Common myeloid progenitor, CD34-positive (primary cell): ENCODE measurements around the gene NIM1K.

Experiments used
- CTCF ChIA-PET: fragments of 350-600 bp; sonication (Branson Sonifier 250); formaldehyde crosslinking; loops from one replicate; lab custom pipeline; 2021; ENCODE audit warnings: antibody characterized with exemption; lab: Charles Lee
- POLR2A ChIA-PET: fragments of 350-600 bp; sonication (Branson Sonifier 250); formaldehyde crosslinking; loops from one replicate; lab custom pipeline; 2021; ENCODE audit warnings: antibody characterized with exemption; lab: Charles Lee
- DNase-seq, 3 donors: peaks; one replicate each; pipeline versions ENCODE4 v3.0.0 to v3.0.0-alpha.2; 2013
- H3K27ac ChIP-seq, 2 experiments: 1 replicate in 1 of 2; 2 replicates in 1 of 2; pipeline ENCODE4 v1.7.0; 2013; ENCODE audit warnings: inconsistent platforms in 2 of 2, low read length in 2 of 2, mild to moderate bottlenecking in 2 of 2, low read depth in 1 of 2, moderate library complexity in 1 of 2; ENCODE audit not compliant: severe bottlenecking in 2 of 2, insufficient read depth in 1 of 2, poor library complexity in 1 of 2
- H3K27me3 ChIP-seq, 5 experiments: replicated peaks in 2 of 5; 1 replicate in 3 of 5; 2 replicates in 2 of 5; pipeline versions ENCODE4 v1.6.1 to v1.7.0; 2013; ENCODE audit warnings: low read length in 4 of 5, mild to moderate bottlenecking in 2 of 5, moderate library complexity in 2 of 5, inconsistent platforms in 1 of 5; ENCODE audit not compliant: insufficient read depth in 5 of 5, control insufficient read depth in 4 of 5
- H3K36me3 ChIP-seq, 4 experiments: 1 replicate in 2 of 4; 2 replicates in 2 of 4; pipeline versions ENCODE4 v1.6.1 to v1.7.0; 2013; ENCODE audit warnings: low read length in 3 of 4, control low read depth in 1 of 4, mild to moderate bottlenecking in 1 of 4; ENCODE audit not compliant: control insufficient read depth in 4 of 4, insufficient read depth in 4 of 4
- H3K4me1 ChIP-seq, 4 experiments: 1 replicate in 3 of 4; 2 replicates in 1 of 4; pipeline versions ENCODE4 v1.6.1 to v1.7.1; 2013; ENCODE audit warnings: low read length in 3 of 4, mild to moderate bottlenecking in 3 of 4, control low read depth in 1 of 4, inconsistent platforms in 1 of 4, moderate library complexity in 1 of 4; ENCODE audit not compliant: control insufficient read depth in 4 of 4, insufficient read depth in 4 of 4; ENCODE audit errors: control extremely low read depth in 1 of 4
- H3K4me3 ChIP-seq, 7 experiments: 1 replicate in 4 of 7; 2 replicates in 3 of 7; pipeline versions ENCODE4 v1.5.1 to v1.7.0; 2013; ENCODE audit warnings: mild to moderate bottlenecking in 7 of 7, low read length in 6 of 7, moderate library complexity in 6 of 7, inconsistent platforms in 2 of 7, low read depth in 2 of 7, control low read depth in 1 of 7; ENCODE audit not compliant: insufficient read depth in 4 of 7, control insufficient read depth in 1 of 7; ENCODE audit errors: extremely low read depth in 1 of 7
- H3K9me3 ChIP-seq, 5 experiments: 1 replicate in 4 of 5; 2 replicates in 1 of 5; pipeline versions ENCODE4 v1.6.1 to v1.7.1; 2013; ENCODE audit warnings: low read length in 4 of 5, mild to moderate bottlenecking in 2 of 5, inconsistent platforms in 1 of 5, low read depth in 1 of 5, moderate library complexity in 1 of 5; ENCODE audit not compliant: control insufficient read depth in 4 of 5, insufficient read depth in 2 of 5; ENCODE audit errors: control extremely low read depth in 1 of 5
- WGBS: methylation state at CpG from one replicate; pipeline ENCODE4 v1.1.5; 2013; ENCODE audit not compliant: insufficient coverage; 5-methylcytosine and 5-hydroxymethylcytosine counted together

NIM1K gene

DNA sequence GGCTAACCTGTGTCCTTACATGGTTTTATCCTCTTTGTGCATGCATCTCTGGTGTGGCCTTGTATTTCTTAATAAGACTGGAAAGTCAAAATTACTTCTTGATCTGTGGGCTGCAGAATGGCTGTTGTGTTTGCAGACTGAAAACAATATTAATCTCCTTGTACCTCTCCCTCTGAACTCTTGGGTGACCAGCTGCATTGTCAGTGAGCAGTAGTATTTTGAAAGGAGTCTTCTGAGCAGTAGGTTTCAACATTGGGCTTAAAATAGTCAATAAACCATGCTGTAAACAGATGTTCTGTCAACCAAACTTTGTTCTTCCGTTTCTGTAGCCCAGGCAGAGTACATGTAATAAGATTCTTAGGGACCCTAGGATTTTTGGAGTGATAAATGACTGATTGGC is 26.7 kb upstream of the NIM1K start:
- whole genome bisulfite sequencing = 100% methylated on average over 1 of the region's 1 CpG
- H3K9me3 ChIP-seq = no peaks in the 10 kb centered on the region
- ChIA-PET CTCF (no interaction called here), POLR2A (no interaction called here)
- no peak overlapping the region for H3K4me3 ChIP-seq
- no peak overlapping the region for H3K27ac ChIP-seq
- no peak for DNase-seq
- peaks cover 0 to 3% (median 2%) of the 10 kb centered on the region in 4 experiments for H3K4me1 ChIP-seq
- no peaks in the 10 kb centered on the region for H3K27me3 ChIP-seq
- peaks cover 19 to 66% (median 43%) of the 10 kb centered on the region in 4 experiments for H3K36me3 ChIP-seq

DNA sequence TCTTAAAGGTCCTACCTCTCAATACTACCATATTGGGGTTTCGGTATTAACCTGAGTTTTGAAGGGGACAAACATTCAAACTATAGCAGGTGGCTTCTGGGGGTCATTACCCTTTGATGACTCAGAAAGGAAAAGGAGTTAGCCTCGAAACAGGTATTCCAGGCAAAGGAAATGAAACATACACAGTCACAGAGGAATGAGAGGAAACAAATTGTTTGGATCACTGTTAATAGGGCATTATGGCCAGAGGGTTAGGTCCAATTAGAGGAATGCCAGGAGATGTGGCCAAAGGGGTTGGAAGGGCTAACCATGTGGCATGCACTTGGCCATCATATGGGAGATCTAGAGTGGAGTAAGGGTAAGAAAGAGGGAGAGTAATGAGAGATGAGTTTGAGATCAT is 23.9 kb upstream of the NIM1K start:
- no peaks in the 10 kb centered on the region for H3K4me1 ChIP-seq
- POLR2A ChIA-PET = no interaction called here
- WGBS = 100% methylated on average over 2 of the region's 2 CpGs

DNA sequence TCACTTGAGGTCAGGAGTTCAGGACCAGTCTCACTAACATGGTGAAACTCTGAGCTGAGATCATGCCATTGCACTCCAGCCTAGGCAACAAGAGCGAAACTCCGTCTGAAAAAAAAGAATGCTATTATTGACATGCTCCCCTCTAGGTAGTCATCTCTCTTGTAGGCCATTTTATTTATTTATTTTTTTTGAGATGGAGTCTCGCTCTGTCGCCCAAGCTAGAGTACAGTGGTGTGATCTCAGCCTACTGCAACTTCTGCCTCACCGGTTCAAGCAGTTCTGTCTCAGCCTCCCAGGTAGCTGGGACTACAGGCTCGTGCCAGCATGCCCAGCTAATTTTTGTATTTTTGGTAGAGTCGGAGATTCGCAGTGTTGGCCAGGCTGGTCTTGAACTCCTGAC is 20.6 kb upstream of the NIM1K start:
- peaks cover 18 to 46% (median 36%) of the 10 kb centered on the region in 4 experiments for H3K36me3 ChIP-seq
- CTCF ChIA-PET = no interaction called here
- POLR2A ChIA-PET = no interaction called here
- no peak for DNase-seq
- H3K4me3 ChIP-seq = no peak overlapping the region
- no peaks in the 10 kb centered on the region for H3K27me3 ChIP-seq
- no peaks in the 10 kb centered on the region for H3K9me3 ChIP-seq
- H3K4me1 ChIP-seq = no peaks in the 10 kb centered on the region
- H3K27ac ChIP-seq = no peak overlapping the region
- 100% methylated on average over 1 of the region's 8 CpGs for WGBS

More for the DNA sequence above, 23.9 kb upstream of the NIM1K start:
- no peak overlapping the region for H3K4me3 ChIP-seq
- H3K27me3 ChIP-seq = no peaks in the 10 kb centered on the region
- no peak overlapping the region for H3K27ac ChIP-seq
- DNase-seq = no peak
- CTCF ChIA-PET = no interaction called here
- peaks cover 15 to 57% (median 41%) of the 10 kb centered on the region in 4 experiments for H3K36me3 ChIP-seq
- no peaks in the 10 kb centered on the region for H3K9me3 ChIP-seq

DNA sequence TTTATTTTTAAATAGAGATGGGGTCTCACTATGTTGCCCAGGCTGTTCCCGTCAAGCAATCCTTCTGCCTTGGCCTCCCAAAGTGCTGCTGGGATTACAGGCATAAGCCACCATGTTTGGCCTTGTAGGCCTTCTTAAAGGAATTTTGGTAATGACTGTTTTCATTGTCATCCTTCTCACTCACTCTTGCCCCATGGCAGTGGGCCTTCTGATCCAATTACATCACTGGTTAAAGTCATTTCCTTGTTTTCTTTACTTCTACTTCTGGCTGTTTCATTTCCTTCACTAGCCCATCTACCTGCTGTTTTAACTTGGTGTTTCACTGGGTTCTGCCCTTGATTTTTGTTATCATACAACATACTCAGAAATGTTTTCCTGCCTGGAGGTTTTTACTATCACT is 20.1 kb upstream of the NIM1K start:
- Histone ChIP-seq H3K4me1 (no peaks in the 10 kb centered on the region), H3K27ac (no peak overlapping the region), H3K4me3 (no peak overlapping the region), H3K36me3 (peaks cover 18 to 44% (median 36%) of the 10 kb centered on the region in 4 experiments), H3K9me3 (no peaks in the 10 kb centered on the region), H3K27me3 (no peaks in the 10 kb centered on the region)
- CTCF ChIA-PET = no interaction called here
- POLR2A ChIA-PET = no interaction called here
- DNase-seq = no peak
- 90% methylated on average over 1 of the region's 1 CpG for WGBS

DNA sequence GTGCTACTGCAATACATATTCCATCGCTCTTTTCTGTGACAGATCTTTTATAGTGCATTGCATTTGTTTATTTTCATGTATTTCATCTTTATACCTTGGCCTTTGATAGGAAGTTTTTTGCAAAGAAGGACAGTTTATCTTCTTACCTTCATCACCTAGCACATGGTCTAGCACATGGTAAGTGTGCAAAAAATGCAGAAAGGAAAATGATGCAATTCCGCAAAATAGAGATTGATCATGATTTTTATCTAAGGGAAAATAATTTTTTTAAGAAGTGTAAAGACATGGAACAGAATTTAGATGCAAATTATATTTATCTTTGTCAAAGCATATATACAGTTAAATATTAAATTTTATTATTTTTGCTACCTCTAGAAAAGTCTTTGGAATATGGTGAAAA is 19.2 kb upstream of the NIM1K start:
- no peak overlapping the region for H3K27ac ChIP-seq
- no peak for DNase-seq
- H3K9me3 ChIP-seq = no peaks in the 10 kb centered on the region
- ChIA-PET POLR2A (no interaction called here), CTCF (no interaction called here)
- no CpG with 5 or more reads among the region's 2 CpGs for WGBS
- no peak overlapping the region for H3K4me3 ChIP-seq
- H3K36me3 ChIP-seq = peaks cover 15 to 44% (median 35%) of the 10 kb centered on the region in 4 experiments
- H3K4me1 ChIP-seq = no peaks in the 10 kb centered on the region
- no peaks in the 10 kb centered on the region for H3K27me3 ChIP-seq

DNA sequence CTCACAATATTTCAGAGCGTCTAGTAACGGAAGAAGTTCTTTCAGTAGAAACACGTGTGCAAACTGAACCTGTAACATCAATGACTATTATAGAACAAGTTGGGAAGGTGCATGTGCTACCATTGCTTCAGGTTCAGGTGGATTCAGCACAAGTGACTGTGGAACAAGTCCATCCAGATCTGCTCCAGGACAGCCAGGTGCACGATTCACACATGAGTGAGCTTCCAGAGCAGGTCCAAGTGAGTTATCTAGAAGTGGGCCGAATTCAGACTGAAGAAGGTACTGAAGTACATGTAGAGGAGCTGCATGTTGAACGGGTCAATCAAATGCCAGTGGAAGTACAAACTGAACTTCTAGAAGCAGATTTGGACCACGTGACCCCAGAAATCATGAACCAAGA is 17.4 kb upstream of the NIM1K start:
- Histone ChIP-seq H3K36me3 (peaks cover 11 to 33% (median 25%) of the 10 kb centered on the region in 4 experiments), H3K4me3 (no peak overlapping the region), H3K9me3 (no peaks in the 10 kb centered on the region), H3K27ac (no peak overlapping the region), H3K4me1 (no peaks in the 10 kb centered on the region), H3K27me3 (no peaks in the 10 kb centered on the region)
- DNase-seq = no peak
- ChIA-PET POLR2A (no interaction called here), CTCF (no interaction called here)
- 98% methylated on average over 7 of the region's 7 CpGs for WGBS

DNA sequence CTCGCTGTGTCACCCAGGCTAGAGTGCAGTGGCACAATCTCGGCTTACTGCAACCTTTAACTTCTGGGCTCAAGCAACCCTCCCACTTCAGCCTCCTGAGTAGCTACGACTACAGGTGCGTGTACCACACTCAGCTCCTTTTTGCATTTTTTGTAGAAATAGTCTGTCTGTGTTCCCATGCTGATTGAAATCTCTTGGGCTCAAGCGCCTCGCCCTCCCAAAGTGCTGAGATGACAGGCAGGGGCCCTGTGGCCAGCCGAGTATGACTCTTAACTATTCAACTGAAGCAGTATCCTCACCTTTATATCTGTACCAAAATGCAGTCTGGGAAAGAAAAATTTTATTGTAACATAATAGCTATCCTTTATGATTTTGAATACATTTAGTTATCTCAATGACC is 12.2 kb upstream of the NIM1K start:
- ChIA-PET POLR2A (no interaction called here), CTCF (no interaction called here)
- Histone ChIP-seq H3K9me3 (no peaks in the 10 kb centered on the region), H3K36me3 (peaks cover 0 to 14% (median 8%) of the 10 kb centered on the region in 4 experiments), H3K4me1 (no peaks in the 10 kb centered on the region), H3K27ac (no peak overlapping the region), H3K4me3 (no peak overlapping the region), H3K27me3 (no peaks in the 10 kb centered on the region)
- DNase-seq = no peak
- WGBS = 100% methylated on average over 5 of the region's 7 CpGs
